ENCODE data around the gene MYDGF.
"Not testable (repeated sequence)": the region's sequence is repeated elsewhere in the genome, so short reads cannot be mapped to it uniquely, and the experiment has no call there.

The MYDGF gene

DNA sequence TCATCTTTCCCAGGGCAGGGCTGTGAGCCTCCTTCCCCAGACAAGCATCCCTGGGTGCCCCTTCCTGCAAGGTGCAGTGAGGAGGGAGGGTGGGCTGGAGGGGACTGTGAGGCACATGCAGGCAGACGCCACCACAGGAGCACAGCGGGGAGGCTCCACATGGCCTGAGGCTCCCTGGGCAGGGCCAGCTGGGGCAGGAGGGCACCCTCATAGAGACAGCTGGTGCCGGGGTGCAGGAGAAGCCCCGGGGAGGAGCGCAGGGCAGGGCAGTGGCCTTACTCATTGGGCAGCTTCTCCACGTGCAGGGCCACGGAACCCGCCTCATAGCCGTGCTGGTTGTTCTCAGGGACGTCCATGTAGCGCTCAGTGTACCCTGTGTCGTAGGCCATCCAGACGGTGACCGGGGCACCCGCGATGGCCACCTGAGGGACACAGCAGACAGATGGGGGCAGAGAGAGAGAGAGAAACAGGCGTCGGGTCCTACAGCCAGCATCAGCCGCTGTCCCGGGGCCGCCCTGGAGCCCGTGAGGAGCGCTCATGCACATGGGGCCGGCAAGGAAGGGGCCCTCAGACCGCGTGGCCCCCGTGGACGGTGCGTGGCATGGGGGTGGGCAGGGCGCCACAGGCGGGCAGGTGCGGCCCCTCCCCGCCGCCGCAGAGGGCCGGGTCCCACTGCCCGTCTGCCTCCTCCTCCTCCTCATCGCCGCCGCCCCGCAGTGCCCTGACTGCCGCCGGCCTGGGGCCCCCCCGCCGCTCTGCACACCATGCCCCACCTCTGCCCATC lies 12.5 kb upstream of the MYDGF start:
- H3K4me1 ChIP-seq (ENCODE audit: control insufficient read depth, insufficient read depth, low read length) = no peaks in the 10 kb centered on the region
- H3K27ac ChIP-seq (ENCODE audit: low read depth, low read length) = no peak overlapping the region
- no peaks in the 10 kb centered on the region for H3K27me3 ChIP-seq (ENCODE audit: control insufficient read depth, insufficient read depth, low read length)
- H3K36me3 ChIP-seq (ENCODE audit: control insufficient read depth, insufficient read depth, low read length) = peaks cover 28% of the 10 kb centered on the region
- H3K4me3 ChIP-seq (ENCODE audit: low read length) = no peak overlapping the region
- no peak overlapping the region for H3K9ac ChIP-seq (ENCODE audit: low read length)

DNA sequence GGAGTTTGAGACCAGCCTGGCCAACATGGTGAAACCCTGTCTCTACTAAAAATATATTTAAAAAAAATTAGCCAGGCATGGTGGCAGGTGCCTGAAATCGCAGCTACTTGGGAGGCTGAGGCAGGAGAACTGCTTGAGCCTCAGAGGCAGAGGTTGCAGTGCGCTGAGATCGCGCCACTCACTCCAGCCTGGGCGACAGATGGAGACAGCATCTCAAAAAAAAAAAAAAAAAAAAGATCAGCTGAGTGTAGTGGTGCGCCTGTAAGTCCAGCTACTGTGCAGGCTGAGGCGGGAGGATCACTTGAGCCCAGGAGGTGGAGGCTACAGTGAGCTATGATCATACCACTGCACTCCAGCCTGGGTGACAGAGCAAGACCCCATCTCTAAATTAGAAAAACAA lies 9.9 kb upstream of the MYDGF start:
- H3K4me3 ChIP-seq (ENCODE audit: low read length); H3K27ac ChIP-seq (ENCODE audit: low read depth, low read length); H3K27me3 ChIP-seq (ENCODE audit: control insufficient read depth, insufficient read depth, low read length); H3K4me1 ChIP-seq (ENCODE audit: control insufficient read depth, insufficient read depth, low read length); H3K9ac ChIP-seq (ENCODE audit: low read length): not testable (repeated sequence)
- peaks cover 23% of the 10 kb centered on the region for H3K36me3 ChIP-seq (ENCODE audit: control insufficient read depth, insufficient read depth, low read length)

DNA sequence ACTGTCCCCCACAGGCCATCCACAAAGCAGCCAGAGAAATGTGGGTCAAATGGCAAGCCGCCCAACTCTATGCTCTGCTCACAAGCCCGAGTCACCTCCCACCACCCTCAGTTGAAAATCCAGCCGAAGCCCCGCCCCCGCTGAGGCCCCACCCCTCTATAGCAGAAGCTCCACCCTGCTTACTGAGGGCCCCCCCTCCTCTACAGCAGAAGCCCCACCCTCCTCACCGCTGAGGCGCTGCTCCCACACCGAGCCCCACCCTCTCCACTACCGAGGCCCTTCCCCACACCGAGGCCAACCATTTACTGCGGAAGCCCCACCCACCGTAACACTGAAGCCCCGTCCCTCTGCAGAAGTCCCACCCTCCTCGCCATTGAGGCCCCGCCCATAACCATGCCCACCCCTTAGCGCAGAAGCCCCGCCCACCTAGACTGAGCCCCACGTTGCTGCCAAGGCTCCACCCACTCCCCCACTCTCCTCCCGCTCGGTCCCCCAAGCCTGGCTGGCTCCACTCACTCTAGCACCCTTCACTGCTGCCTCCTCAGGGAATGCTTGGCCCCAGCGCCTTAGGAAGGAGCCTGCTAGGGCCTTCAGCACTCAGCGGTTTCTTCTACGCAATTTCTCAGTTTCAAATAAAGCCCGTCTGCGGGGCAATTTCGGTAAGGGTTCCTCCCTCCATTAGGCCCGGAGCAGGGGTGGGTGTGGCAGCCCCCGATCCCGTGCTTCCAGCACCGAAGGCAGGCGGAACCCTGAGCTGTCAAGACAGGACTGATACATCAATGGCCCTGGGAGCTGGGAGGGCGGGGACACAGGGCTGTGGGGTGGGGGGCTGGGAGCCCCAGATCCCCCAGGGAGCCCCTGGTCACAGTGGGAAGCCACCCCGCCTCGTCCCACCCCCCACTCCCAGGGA lies 9.0 kb upstream of the MYDGF start:
- H3K9ac ChIP-seq (ENCODE audit: low read length) = no peak overlapping the region
- no peaks in the 10 kb centered on the region for H3K27me3 ChIP-seq (ENCODE audit: control insufficient read depth, insufficient read depth, low read length)
- peaks cover 17% of the 10 kb centered on the region for H3K36me3 ChIP-seq (ENCODE audit: control insufficient read depth, insufficient read depth, low read length)
- no peaks in the 10 kb centered on the region for H3K4me1 ChIP-seq (ENCODE audit: control insufficient read depth, insufficient read depth, low read length)
- H3K27ac ChIP-seq (ENCODE audit: low read depth, low read length) = peak overlapping the region; percentile 40
- no peak overlapping the region for H3K4me3 ChIP-seq (ENCODE audit: low read length)

DNA sequence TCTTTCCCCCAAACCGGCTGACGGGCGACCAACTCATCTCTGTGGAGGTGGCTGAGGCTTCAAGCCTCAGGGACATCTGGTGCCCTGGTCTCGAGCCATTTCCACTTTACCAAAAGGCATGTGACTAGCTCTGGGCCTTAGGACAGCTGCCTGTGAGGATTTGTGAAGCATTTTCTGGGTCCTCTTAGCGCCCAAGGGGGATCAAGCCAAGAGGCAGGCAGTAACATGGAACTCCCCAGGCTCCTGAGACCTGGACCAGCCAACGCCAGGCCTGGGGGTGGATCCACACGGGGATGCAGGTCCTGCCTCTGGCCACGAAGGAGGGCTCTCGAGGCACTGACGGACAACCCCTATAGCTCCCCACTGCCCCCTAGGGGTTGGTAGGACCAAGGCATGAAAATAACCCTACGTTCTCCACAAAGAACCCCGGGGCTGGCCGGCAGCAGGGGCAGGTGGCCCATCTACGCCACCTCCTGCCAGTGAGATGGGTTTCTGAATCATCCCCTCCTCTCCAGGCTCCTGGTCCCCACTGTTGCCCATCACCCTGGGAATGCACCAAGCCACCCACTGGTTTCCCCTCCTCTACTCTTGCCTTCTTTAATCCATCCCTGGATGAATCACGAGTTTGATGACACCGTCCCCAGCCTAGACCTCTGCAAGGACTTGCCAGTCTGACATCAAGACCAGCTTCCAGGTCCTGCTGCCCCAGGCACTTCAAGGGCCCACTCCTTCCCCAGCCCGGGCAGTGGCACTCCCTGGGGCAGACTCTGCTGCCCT lies 7.0 kb upstream of the MYDGF start:
- peak overlapping the region; percentile 41 for H3K27ac ChIP-seq (ENCODE audit: low read depth, low read length)
- H3K27me3 ChIP-seq (ENCODE audit: control insufficient read depth, insufficient read depth, low read length) = no peaks in the 10 kb centered on the region
- H3K4me3 ChIP-seq (ENCODE audit: low read length) = no peak overlapping the region
- H3K4me1 ChIP-seq (ENCODE audit: control insufficient read depth, insufficient read depth, low read length) = no peaks in the 10 kb centered on the region
- no peak overlapping the region for H3K9ac ChIP-seq (ENCODE audit: low read length)
- H3K36me3 ChIP-seq (ENCODE audit: control insufficient read depth, insufficient read depth, low read length) = peaks cover 12% of the 10 kb centered on the region

DNA sequence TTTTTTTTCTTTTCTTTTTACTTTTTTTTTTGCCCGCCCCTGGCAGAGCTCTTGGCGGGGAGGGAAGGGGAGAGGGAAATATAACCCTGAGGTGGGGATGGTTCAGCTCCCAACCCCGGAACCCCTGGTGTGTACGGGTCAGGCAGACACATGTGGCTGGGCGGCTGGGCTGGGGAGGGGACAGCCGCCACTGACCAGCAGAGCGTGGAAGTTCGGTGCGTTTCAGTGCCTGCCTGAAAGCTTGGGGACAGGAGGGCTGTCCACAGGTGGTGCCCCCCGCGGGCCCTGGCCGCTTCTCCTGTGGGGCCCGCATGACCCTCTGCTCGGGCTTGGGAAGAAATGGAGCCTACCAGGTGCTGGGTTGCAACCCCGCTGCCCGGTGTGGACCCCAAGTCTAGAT lies 5.2 kb upstream of the MYDGF start:
- no peaks in the 10 kb centered on the region for H3K4me1 ChIP-seq (ENCODE audit: control insufficient read depth, insufficient read depth, low read length)
- no peaks in the 10 kb centered on the region for H3K27me3 ChIP-seq (ENCODE audit: control insufficient read depth, insufficient read depth, low read length)
- H3K4me3 ChIP-seq (ENCODE audit: low read length) = no peak overlapping the region
- no peak overlapping the region for H3K27ac ChIP-seq (ENCODE audit: low read depth, low read length)
- peaks cover 9% of the 10 kb centered on the region for H3K36me3 ChIP-seq (ENCODE audit: control insufficient read depth, insufficient read depth, low read length)
- H3K9ac ChIP-seq (ENCODE audit: low read length) = no peak overlapping the region

DNA sequence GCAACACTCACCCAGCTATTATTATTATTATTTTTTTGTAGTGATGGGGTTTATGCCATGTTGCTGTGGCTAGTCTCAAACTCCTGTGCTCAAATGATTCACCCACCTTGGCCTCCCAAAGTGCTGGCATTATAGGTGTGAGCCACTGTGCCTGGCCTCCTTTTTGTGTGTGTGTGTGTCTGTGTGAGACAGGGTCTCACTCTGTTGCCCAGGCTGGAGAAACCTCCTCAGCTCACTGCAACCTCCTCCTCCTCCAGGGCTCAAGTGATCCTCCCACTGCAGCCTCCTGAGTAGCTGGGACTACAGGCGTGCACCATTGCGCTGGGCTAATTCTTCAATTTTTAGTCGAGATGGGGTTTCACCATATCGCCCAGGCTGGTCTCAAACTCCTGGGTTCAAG lies 3.6 kb upstream of the MYDGF start:
- H3K27me3 ChIP-seq (ENCODE audit: control insufficient read depth, insufficient read depth, low read length) = no peaks in the 10 kb centered on the region
- no peak overlapping the region for H3K4me3 ChIP-seq (ENCODE audit: low read length)
- no peak overlapping the region for H3K27ac ChIP-seq (ENCODE audit: low read depth, low read length)
- H3K9ac ChIP-seq (ENCODE audit: low read length) = no peak overlapping the region
- H3K36me3 ChIP-seq (ENCODE audit: control insufficient read depth, insufficient read depth, low read length) = peaks cover 9% of the 10 kb centered on the region
- H3K4me1 ChIP-seq (ENCODE audit: control insufficient read depth, insufficient read depth, low read length) = peaks cover 5% of the 10 kb centered on the region

DNA sequence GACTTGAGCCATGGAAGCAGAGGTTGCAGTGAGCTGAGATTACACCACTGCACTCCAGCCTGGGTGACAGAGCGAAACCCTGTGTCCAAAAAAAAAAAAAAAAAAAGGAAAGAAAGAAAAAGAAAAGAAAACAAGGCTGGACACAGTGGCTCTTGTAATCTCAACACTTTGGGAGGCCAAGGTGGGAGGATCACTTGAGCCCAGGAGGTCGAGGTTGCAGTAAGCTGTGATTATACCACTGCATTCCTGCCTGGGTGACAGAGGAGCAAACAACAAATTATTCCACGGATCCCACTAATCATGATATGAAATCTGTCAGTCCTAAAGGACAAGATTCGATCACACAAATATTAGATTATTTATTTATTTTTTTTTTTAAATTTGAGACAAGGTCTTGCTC lies 3.1 kb upstream of the MYDGF start:
- Histone ChIP-seq H3K4me1 (ENCODE audit: control insufficient read depth, insufficient read depth, low read length) (peaks cover 5% of the 10 kb centered on the region), H3K27ac (ENCODE audit: low read depth, low read length) (no peak overlapping the region), H3K27me3 (ENCODE audit: control insufficient read depth, insufficient read depth, low read length) (no peaks in the 10 kb centered on the region), H3K36me3 (ENCODE audit: control insufficient read depth, insufficient read depth, low read length) (peaks cover 4% of the 10 kb centered on the region), H3K4me3 (ENCODE audit: low read length) (no peak overlapping the region), H3K9ac (ENCODE audit: low read length) (no peak overlapping the region)

DNA sequence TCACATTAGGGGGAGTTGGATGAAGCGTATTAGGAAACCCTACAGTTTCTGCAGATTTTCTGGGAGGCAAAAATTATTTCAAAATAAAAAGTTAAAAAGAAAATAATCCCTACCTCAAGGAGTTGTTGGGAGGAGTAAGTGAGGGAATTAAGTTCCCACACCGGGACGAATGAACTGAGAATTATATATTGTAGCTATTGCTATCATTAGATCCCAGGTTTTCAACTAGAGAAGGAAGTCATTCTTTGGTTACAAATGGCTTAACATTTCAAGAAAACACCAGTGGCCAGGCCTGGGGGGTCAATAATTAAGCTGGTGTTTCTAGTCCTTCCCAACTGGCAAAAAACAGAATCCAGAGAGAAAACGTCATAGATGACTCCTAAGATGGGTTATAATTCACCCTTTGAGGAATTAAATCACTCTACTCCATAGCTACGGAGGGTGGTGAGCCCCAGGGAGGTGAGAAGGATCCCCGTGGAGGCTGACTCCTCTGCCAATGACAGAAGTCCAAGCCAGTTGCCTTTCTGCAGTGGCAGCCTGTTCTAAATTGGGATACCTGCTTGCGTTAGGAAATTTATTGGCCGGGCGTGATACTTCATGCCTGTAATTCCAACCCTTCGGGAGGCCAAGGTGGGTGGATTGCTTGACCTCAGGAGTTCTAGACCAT lies 1.2 kb upstream of the MYDGF start:
- Histone ChIP-seq H3K9ac (ENCODE audit: low read length) (no peak overlapping the region), H3K27ac (ENCODE audit: low read depth, low read length) (no peak overlapping the region), H3K4me3 (ENCODE audit: low read length) (no peak overlapping the region), H3K4me1 (ENCODE audit: control insufficient read depth, insufficient read depth, low read length) (peaks cover 5% of the 10 kb centered on the region), H3K27me3 (ENCODE audit: control insufficient read depth, insufficient read depth, low read length) (no peaks in the 10 kb centered on the region), H3K36me3 (ENCODE audit: control insufficient read depth, insufficient read depth, low read length) (peaks cover 3% of the 10 kb centered on the region)

DNA sequence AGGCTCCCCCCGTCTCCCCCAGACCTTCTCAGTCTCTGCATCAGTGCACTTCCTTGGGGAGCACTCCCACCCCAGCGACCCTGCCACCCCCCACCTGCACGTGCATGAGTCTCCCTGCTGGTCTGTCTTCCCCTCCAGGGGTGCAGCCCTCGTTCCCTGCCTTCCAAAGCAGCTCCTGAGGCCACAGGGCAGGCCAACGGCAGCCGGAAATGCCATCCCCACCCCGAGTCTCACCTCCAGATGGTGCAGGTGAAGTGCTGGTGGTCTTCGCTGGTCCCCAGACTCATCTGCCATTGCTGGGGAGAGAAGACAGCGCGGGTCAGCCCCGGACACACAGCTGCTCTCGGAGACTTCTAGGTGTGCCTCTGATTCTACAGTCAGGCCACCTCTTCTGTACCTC lies 5.5 kb downstream of the MYDGF start:
- Histone ChIP-seq H3K36me3 (ENCODE audit: control insufficient read depth, insufficient read depth, low read length) (peaks cover 13% of the 10 kb centered on the region), H3K27me3 (ENCODE audit: control insufficient read depth, insufficient read depth, low read length) (no peaks in the 10 kb centered on the region), H3K9ac (ENCODE audit: low read length) (no peak overlapping the region), H3K4me3 (ENCODE audit: low read length) (no peak overlapping the region), H3K27ac (ENCODE audit: low read depth, low read length) (no peak overlapping the region), H3K4me1 (ENCODE audit: control insufficient read depth, insufficient read depth, low read length) (peaks cover 4% of the 10 kb centered on the region)

DNA sequence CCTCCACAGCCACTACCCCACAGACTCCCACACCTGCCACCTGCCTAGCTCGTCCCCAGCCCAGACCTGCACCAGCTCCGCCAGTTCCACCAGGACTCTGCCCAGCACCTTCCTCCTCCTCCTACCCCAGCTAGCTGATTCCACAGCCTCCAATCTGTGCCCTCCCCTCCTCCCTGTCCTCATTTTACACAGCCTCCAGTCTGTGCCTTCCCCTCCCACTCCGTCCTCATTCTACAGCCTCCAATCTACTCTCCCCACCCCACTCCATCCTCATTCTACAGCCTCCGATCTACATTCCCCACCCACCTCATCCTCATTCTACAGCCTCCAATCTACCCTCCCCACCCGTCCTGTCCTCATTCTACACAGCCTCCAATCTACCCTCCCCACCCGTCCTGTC lies 7.3 kb downstream of the MYDGF start:
- Histone ChIP-seq H3K27me3 (ENCODE audit: control insufficient read depth, insufficient read depth, low read length) (no peaks in the 10 kb centered on the region), H3K4me1 (ENCODE audit: control insufficient read depth, insufficient read depth, low read length) (no peaks in the 10 kb centered on the region), H3K9ac (ENCODE audit: low read length) (no peak overlapping the region), H3K4me3 (ENCODE audit: low read length) (no peak overlapping the region), H3K36me3 (ENCODE audit: control insufficient read depth, insufficient read depth, low read length) (peaks cover 21% of the 10 kb centered on the region), H3K27ac (ENCODE audit: low read depth, low read length) (no peak overlapping the region)

DNA sequence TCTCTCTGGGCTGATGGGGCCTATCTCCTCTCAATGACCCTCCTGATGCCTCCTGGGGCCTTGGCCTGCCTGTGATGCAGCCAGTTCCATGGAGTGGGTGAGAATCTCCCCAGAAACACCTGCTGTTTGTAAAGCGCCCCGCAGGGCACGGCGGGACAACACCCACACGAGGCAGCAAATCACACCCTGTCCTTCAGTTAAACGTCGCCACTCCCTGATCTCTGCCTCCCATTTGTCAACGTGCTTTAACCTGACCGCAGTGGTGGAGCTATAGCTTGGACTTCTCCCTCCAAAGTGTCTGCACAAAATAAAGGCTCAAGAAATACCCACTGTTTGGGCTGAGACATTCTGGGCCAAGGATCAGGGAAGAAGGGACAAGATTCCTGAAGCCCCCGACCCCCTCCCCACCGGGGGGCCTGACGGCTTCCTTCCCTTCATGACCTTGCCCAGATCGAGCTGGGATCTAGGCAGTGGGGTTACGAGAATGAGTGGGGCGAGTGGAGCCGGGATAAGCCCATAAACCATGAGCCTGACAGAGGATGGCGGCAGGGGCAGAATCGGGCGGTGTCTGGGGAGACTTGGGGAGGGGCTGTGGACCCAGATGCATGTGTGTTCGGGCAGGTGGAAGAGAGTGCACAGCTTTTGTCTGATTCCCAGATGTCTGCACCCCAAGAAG lies 8.0 kb downstream of the MYDGF start:
- no peaks in the 10 kb centered on the region for H3K27me3 ChIP-seq (ENCODE audit: control insufficient read depth, insufficient read depth, low read length)
- H3K9ac ChIP-seq (ENCODE audit: low read length) = no peak overlapping the region
- H3K4me3 ChIP-seq (ENCODE audit: low read length) = no peak overlapping the region
- H3K4me1 ChIP-seq (ENCODE audit: control insufficient read depth, insufficient read depth, low read length) = no peaks in the 10 kb centered on the region
- peaks cover 23% of the 10 kb centered on the region for H3K36me3 ChIP-seq (ENCODE audit: control insufficient read depth, insufficient read depth, low read length)
- H3K27ac ChIP-seq (ENCODE audit: low read depth, low read length) = no peak overlapping the region

Measured in rectal smooth muscle tissue (tissue), 1 donor.